ENCODE measurements around the gene FOXP1. TPM values are rescaled to one million over a fixed set of nuclear protein-coding genes. Genes with fewer than 3 reads are reported as not detected.

The FOXP1 gene
- total and polyA plus RNA-seq, 2 of the 8 experiments (the other 6 are each of a cell fraction or from before 2014, with no cell fraction given) = 13.9 to 25.4 TPM

GRCh38 chr3:71512000-71512399 is 71.5 kb downstream of the FOXP1 start:
- Histone ChIP-seq H3K14ac (ENCODE audit: insufficient read length) (no peak overlapping the region), H3K79me2 (ENCODE audit: control insufficient read depth in 1 of 2, insufficient read depth in 2 of 2, low read length in 2 of 2) (no peaks in the 10 kb centered on the region), H2BK5ac (ENCODE audit: low read depth, low read length) (no peak overlapping the region), H4K91ac (replicated peaks; ENCODE audit: insufficient read length, low read length) (no peak overlapping the region), H3K4me2 (ENCODE audit: insufficient read depth in 1 of 2, low read depth in 2 of 2, low read length in 2 of 2) (no peak overlapping the region), H3K4me3 (ENCODE audit: extremely low read depth in 1 of 4, insufficient read depth in 2 of 4, low read depth in 3 of 4, low read length in 4 of 4) (no peak overlapping the region), H4K5ac (ENCODE audit: insufficient read length, low read depth, low read length) (no peak overlapping the region), H3K27me3 (replicated peaks in 1 of 4; ENCODE audit: control insufficient read depth in 3 of 4, extremely low read depth in 1 of 4, insufficient read depth in 3 of 4, low read length in 3 of 4) (no peaks in the 10 kb centered on the region), H2AFZ (ENCODE audit: low read length) (no peak overlapping the region), H3K79me1 (ENCODE audit: low read depth, low read length) (no peaks in the 10 kb centered on the region; the same call in 1 of the 2 replicates), H2BK12ac (ENCODE audit: low read depth, low read length) (no peak overlapping the region), H2BK20ac (ENCODE audit: low read length) (no peak overlapping the region), H4K20me1 (replicated peaks in 1 of 2; ENCODE audit: control insufficient read depth in 1 of 2, insufficient read depth in 2 of 2, low read length in 2 of 2) (peaks cover 0 to 2% of the 10 kb centered on the region in 2 experiments), H3K4me1 (replicated peaks in 1 of 4; ENCODE audit: control insufficient read depth in 3 of 4, insufficient read depth in 4 of 4, low read length in 3 of 4) (peaks cover 0 to 10% (median 5%) of the 10 kb centered on the region in 4 experiments; a peak in 4 of 7 replicates), H3K56ac (replicated peaks; ENCODE audit: insufficient read length, low read depth, low read length) (no peak overlapping the region), H3K9me3 (ENCODE audit: insufficient read depth in 2 of 2, low read depth in 1 of 2, low read length in 1 of 2) (no peaks in the 10 kb centered on the region), H2BK15ac (ENCODE audit: low read length) (no peak overlapping the region), H4K8ac (ENCODE audit: extremely low read depth, insufficient read depth, low read length) (no peak overlapping the region), H3K27ac (ENCODE audit: low read depth, low read length) (no peak overlapping the region), H3K36me3 (ENCODE audit: control insufficient read depth in 2 of 4, insufficient read depth in 4 of 4, low read length in 3 of 4) (no peaks in the 10 kb centered on the region), H3K4ac (replicated peaks; ENCODE audit: insufficient read length, low read depth, low read length) (no peak overlapping the region), H3K23me2 (ENCODE audit: low read depth, low read length) (no peaks in the 10 kb centered on the region), H3K18ac (ENCODE audit: extremely low read depth, low read length) (no peak overlapping the region), H2BK120ac (replicated peaks; ENCODE audit: low read depth, low read length) (no peak overlapping the region), H3K23ac (ENCODE audit: insufficient read length) (no peak overlapping the region), H3K9ac (replicated peaks in 1 of 4; ENCODE audit: extremely low read depth in 1 of 4, low read depth in 3 of 4, low read length in 3 of 4) (no peak overlapping the region), H2AK5ac (ENCODE audit: low read depth, low read length) (no peak overlapping the region)
- 55% methylated on average over 3 of the region's 3 CpGs; no CpG with 5 or more reads in 1 of the 2 experiments for WGBS, 2 experiments (ENCODE audit: extremely low coverage in 1 of 2, insufficient coverage in 1 of 2, insufficient read length in 1 of 2, insufficient replicate concordance in 2 of 2, low coverage in 1 of 2, low lambda C conversion rate in 2 of 2, missing lambda C conversion rate in 1 of 2)
- FAIRE-seq (peak; percentile 36), DNase-seq (ENCODE audit: low read depth in 1 of 2, low spot score in 2 of 2) (no peak)
- ChIA-PET CTCF (ENCODE audit: partially characterized antibody) (interaction anchor here (0.6 to 2.3 kb wide), 16 partner anchors 10 to 984 kb away, joined by 3 to 14 read pairs (median 4); no protein-coding TSS in a partner anchor), POLR2A (ENCODE audit: partially characterized antibody) (no interaction called here)
- TF ChIP-seq RXRA (IDR thresholded peaks at IDR 0.05; ENCODE audit: insufficient read depth, low read depth, low read length) = peak; percentile 71; the same call in 1 of the 2 replicates
- TF ChIP-seq SRF (IDR thresholded peaks at IDR 0.05; ENCODE audit: low read depth, low read length) = no peak
- no peak for TF ChIP-seq TCF12 (IDR thresholded peaks at IDR 0.05; ENCODE audit: low read depth, low read length)
- TF ChIP-seq CTCF (IDR thresholded peaks at IDR 0.05; ENCODE audit: control extremely low read depth in 1 of 3, insufficient read depth in 1 of 3, low read depth in 1 of 3, low read length in 3 of 3) = peak; percentile 25 to 79 (median 75)
- TF ChIP-seq RAD21 (IDR thresholded peaks at IDR 0.05 in 1 of 2, conservative IDR thresholded peaks at IDR 0.05 in 1 of 2; ENCODE audit: low read depth in 2 of 2, low read length in 2 of 2) = peak; percentile 86 to 93
- TF ChIP-seq TAF7 (optimal IDR thresholded peaks at IDR 0.05; ENCODE audit: borderline replicate concordance, low read depth, low read length) = no peak

All from H1 (cell line).